SKM-1 (cell line): ENCODE measurements around the gene PPFIA2.

Experiments used
- DNase-seq: peaks from one replicate; lab custom pipeline; 2025; ENCODE audit not compliant: unreplicated experiment; lab: John Stamatoyannopoulos, UW

Gene PPFIA2

DNA sequence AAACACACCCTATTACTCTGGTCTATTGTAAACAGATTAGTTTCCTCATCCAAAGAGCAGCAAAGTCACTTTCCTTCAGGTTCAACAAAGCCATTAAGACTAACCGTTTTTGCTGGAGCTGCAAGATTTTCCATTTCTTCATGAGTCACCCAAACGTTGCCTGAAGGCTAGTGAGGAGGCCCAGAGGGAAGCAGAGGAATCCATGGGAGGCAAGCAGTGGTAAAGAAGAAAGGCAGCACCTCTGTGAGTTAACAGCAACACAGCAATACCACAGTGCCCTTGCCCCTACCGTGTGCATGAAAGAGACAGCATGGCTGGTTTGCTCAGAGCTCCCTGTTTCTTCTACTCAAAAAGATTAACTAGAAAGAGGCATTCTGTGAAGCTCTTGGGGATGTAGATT lies 475.0 kb downstream of the PPFIA2 start:
- no peak for DNase-seq

DNA sequence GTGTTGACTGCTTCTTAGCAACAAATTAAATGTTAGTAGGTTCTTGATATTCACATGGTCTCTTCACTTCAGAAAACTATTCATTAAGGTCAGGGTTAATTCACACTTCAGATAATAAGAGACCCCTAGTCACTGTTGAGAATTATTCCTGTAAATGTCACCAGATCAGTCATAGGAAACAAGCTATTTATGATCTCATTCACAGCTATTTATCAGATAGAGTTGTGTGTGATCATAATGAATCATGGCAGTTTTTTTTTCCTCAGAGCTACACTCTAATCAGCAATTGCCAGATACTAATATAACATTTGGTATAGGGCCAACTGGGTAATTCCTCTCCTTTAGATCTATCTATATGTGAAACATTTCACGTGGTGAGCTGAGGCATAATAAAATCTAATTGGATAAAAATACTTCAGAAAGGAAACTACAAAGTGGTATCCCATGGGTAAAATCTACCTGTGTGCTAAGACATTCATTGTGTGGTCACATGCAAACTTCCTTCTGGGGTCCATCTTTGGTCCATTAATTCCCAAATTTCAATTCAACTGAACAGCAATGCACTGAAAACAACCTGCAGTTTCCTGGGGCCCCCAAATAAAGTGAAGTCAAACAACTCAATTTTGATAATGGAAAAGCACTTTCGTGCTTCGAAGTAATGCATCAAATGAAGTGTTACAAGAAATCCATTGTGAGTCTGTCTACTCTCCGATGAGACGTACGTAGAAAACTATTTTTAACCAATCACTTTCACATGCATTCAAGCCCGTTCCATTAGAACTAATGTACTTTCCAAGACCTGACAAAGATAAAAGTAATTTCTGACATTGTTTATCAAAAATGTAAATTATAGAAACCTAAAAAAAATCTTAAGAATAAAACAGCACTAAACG lies 484.3 kb downstream of the PPFIA2 start:
- no peak for DNase-seq

- no peak for DNase-seq
Measured at GRCh38 chr12:81270385-81270784, 488.8 kb downstream of the PPFIA2 start.

DNA sequence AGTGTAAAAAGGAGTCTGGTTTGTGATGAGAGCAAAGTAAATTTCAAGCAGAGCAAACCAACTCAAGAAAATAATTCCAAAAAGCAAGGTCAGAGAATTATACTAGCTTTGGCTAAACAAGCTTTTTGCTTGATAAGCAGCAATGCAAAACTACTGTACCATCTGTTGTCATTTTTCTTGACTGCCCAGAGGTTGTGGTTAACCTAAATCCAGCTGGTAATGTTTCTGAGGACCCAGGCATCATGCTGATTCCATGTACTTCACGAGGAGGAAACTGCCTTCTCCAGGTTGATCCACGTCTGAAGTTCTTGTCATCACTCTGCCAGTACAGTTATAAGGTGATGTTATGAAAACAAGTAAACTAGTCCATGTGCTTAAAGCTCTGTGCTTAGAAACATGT lies 496.1 kb downstream of the PPFIA2 start:
- DNase-seq, result no peak

DNA sequence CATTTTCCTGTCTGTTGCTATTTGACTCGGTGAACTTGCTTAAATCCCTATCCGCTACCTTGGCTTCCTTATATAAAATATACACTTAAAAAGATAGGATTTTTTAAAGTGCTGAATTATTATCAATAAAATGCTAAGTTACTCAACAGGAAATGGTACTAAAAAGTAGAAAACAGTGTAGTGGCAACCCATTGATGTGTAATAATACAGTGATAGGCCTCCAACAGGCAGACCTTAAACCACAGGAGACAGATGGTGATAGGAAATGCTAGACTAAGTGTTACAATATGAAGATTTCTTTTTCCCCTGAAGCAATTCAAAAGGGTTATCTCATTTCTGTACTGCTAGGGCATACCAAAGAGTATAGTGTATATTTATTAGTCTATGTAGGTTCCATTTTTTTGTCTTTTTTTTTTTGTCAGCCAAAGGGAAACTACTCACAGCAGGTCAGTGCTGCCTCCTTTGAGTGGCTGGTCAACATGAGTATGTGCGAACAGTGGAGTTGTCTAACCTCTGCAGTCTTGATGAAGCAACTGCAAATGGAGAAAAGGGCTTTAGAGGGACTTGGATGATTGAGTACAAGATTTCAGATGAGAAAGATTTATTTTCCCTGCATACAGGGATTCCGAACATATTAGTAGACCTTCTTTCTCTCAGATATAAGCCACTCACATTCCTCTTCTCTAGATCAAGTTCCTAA lies 497.5 kb downstream of the PPFIA2 start:
- DNase-seq, result no peak

DNA sequence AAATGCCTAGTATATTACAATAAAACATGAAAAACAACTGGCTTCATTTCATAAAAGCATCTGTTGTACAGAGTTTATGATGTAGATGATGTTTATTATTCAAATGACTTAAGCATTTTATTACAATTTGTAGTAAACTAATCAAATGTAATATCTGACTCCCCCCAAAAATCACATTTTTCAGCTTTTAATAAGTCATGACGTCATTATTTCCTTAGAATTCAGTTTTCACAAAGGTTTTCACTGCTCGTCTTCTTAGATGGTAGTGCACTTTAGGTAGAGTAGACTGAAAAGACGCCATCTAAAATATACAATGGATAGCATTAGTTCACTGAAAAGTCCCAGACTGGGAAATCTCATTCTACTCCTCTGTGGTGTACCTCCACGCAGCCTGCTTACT lies 499.8 kb downstream of the PPFIA2 start:
- no peak for DNase-seq

GRCh38 chr12:81257947-81258551 lies 501.1 kb downstream of the PPFIA2 start:
- DNase-seq, result peak; percentile 1

DNA sequence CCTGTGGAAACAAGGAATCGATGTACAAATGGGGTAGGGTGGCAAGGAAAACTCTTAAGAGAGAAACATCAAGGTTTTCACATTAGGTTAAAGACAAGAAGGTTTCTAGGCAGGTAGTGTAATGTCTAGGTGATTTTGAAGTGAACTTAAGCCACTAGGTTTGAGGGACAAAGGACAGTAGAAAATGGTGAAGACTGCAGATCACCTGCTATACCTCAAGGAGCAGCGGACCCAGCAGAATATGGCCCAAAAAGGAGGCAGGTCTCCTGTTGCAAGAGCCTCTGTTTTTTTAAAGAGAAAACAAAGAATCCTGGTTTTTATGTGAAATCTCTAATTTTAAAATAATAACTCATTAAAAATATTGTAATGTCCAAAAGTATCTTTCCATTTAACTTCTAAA lies 503.2 kb downstream of the PPFIA2 start:
- DNase-seq, result no peak

DNA sequence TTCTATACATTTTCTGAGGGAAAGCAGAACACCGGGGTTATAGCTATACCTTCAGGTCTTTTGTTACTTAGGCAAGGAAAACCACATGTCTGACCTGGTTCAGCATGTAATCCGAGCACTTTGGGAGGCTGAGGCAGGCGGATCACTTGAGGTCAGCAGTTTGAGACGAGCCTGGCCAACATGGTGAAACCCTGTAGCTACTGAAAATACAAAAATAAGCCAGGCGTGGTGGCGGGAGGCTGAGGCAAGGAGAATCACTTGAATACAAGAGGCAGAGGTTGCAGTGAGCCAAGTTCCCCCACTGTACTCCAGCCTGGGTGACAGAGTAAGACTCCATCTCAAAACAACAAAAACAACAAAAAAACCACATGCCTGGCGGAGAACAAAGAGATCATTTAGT lies 503.7 kb downstream of the PPFIA2 start:
- DNase-seq, result no peak

DNA sequence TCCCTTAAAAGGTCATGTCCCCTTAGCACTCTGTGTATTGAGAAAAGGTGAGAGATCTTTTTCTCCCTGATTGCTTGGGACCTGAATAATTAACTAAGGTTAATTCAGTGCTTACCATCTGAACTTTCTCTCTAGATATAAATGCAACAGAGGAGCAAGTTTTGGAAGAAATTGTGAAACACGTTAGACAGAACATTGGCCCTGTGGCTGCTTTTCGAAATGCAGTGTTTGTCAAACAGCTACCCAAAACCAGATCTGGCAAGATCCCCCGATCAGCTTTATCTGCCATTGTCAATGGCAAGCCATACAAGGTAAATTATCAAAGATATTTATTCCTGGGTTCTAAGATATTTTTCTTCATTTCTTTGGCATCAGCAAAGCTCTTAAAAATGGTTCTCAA lies 505.8 kb downstream of the PPFIA2 start:
- no peak for DNase-seq

GRCh38 chr12:81252228-81252627 lies 506.9 kb downstream of the PPFIA2 start:
- DNase-seq, result no peak

GRCh38 chr12:81249976-81250375 lies 509.2 kb downstream of the PPFIA2 start:
- no peak for DNase-seq

DNA sequence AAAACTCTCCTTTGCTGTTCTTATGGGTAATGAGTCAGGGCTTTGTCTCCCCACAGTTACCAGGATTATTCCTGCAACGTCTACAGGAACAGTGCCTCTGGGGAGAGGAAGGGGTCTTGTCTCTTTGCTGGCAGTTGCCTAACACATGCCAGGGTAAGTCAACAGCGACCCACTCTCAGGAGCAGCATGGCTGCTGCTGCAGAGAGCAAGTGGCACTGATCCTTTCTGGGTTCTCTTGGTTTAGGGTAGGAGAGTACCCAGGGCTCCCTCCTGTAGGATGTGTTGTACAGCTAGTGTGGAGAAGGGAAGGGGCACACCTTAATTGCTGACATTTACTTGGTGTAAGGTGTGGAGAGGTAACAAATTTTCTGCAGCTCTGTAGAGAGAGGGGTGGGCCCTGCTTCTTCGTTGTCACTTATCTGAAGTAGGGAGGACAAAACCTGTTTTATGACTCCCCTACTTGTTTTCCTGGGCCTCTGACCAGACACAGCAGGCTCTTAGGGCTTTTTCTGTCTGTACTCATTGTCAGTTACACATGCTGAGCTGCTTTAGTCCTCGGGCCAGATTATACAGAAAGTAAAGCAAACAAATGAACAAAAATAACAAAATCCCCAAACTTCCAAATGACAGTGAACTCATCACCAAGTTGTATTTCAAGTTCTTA lies 513.1 kb downstream of the PPFIA2 start:
- DNase-seq, result no peak

DNA sequence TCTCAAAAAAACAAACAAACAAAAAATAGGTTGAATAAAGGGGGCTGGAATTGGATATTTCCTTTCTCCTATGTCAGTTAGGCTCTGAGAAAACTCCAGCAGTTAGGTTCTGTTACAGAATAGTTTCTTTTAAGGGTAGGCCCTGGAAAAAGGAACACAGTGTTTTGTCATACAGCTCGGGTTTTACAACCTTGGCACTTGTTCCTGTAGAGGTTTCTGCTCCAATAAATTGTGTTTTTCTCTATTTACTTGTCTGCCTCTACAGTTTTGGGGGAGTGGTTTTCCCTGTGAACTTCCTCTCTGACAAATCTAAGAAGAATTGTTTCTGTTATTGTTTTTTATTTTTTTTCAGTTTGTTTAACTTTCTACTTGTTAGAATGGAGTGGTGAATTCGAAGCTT lies 513.7 kb downstream of the PPFIA2 start:
- no peak for DNase-seq

DNA sequence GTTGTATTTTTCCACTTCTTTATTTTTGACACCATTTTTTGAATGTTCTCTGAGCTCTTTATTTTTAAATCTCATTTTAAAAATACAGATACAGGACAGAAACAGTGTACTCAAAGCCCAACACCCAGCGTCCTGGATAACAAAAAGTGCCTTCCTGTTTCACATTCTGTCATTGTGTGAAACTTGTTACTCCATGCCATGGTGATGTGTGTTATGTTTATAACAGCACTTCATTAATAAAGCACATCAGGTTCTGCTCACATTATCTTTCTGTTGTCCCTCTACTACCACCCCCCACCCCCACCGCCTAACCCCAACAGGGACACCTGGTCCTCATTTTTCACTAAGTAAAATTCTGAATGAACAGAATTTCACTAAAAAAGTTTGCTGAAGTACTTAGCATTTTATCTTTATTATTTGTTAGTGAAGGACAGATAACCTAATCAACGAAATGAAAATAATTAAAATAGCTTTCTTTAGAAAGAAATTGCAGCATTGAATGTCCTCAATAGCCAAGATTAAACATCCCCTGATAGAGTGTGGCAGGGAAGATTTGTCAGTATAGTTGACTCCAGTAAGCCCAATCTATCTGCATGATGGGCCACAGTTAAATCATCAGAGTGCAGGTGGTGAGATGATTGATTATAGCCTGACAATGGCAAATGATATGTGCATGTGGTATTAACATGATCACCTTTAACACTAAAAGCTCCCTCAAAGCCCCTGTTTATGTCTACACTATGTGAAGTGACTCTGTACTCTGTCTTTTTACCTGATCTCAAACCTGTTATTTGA lies 527.4 kb downstream of the PPFIA2 start:
- DNase-seq, result no peak

DNA sequence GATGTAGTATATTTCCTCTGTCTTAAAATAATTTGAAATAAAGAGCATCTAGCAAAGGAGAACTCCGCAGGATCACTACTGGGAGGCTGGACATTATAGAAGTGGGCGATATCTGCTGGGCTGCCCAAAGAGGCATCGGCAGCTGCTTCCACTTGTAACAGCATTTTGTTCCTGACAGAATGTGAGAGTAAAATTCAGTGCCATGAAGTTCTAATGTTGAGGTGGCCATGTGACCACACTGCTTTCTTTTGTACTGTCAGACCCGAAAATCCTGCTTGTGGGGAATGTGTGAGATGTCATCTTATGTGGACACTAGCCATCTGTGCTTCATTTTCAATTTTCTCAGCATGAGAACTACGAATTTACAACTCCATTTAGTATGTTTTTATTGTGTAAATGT lies 529.4 kb downstream of the PPFIA2 start:
- DNase-seq, result no peak

DNA sequence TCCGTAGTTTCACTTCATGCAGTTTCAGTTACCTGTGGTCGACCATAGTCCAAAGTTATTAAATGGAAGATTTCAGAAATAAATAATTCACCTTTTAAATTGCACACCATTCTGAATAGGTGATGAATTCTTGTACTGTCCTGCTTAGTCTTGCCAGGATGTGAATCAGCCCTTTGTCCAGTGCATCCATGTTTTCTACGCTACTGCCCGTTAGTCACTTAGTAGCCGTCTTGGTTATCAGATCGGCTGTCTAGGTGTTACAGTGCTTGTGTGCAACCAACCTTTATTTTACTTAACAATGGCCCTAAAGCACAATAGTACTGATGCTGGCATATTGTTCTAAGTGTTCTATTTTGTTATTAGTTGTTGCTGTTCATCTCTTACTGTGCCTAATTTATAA lies 534.5 kb downstream of the PPFIA2 start:
- no peak for DNase-seq

GRCh38 chr12:81222846-81223592 lies 536.1 kb downstream of the PPFIA2 start:
- no peak for DNase-seq

DNA sequence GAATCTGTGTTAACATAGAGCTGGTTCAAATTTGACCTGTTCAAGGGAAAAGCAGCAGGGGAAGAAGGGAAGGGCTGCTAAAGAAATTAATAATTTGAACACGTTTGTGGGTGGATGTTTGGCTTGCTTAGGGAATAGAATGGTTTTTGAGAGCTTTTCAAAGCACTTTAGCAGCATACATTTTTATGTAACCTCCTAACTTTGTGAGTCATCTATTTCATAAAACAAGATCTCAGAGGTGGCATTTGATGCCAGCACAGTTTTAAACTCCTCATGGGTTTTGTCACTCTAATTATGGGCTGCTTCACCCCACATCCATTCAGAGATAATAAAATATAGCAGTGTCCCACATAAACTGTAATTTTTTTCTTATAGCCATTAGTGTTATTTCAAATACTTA lies 537.5 kb downstream of the PPFIA2 start:
- DNase-seq, result no peak

DNA sequence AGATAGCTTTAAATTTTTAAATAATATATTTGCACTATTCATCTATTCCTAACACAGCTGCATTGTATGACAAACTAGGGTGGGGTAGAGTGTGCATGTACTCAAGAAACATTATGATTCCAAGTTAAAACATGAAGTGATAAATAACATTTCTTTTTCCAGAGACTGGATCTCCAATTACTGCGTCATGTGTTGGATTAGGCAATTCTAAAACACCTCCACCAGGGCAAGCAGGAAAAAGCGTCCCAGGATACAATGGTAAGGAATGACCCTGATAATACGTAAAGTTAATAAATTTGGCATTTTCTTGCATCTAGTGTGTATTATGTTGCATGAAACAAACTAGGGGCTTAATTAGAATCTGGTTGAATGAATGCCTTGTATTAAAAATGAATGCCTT lies 542.4 kb downstream of the PPFIA2 start:
- no peak for DNase-seq
